Endothelial cell of umbilical vein (primary cell): ENCODE results near the gene CCDC177.

Experiments used
- CTCF ChIP-seq, 2 donors: IDR thresholded peaks; 1 replicate in 1 of 2; 2 replicates in 1 of 2; pipeline ENCODE4 v1.5.1; 2011; ENCODE audit warnings: low read length in 2 of 2, mild to moderate bottlenecking in 2 of 2, moderate library complexity in 2 of 2, control low read depth in 1 of 2, inconsistent platforms in 1 of 2, low read depth in 1 of 2; ENCODE audit not compliant: insufficient read depth in 1 of 2; ENCODE audit errors: extremely low read depth in 1 of 2
- EZH2 ChIP-seq: IDR thresholded peaks from 2 replicates; pipeline ENCODE4 v1.6.1; 2012; ENCODE audit warnings: borderline replicate concordance, low read depth, mild to moderate bottlenecking, moderate library complexity, low read length, inconsistent platforms; ENCODE audit not compliant: severe bottlenecking
- FOS ChIP-seq: IDR thresholded peaks from 2 replicates; pipeline ENCODE4 v1.6.1; 2011; ENCODE audit warnings: mild to moderate bottlenecking, low read length, moderate library complexity, borderline replicate concordance; ENCODE audit not compliant: insufficient read depth
- GATA2 ChIP-seq: IDR thresholded peaks from 2 replicates; pipeline ENCODE4 v1.7.0; 2011; ENCODE audit warnings: low read depth, mild to moderate bottlenecking, moderate library complexity, mixed read lengths, low read length; ENCODE audit not compliant: insufficient read length, insufficient read depth
- JUN ChIP-seq: IDR thresholded peaks from 2 replicates; pipeline ENCODE4 v1.6.1; 2011; ENCODE audit warnings: borderline replicate concordance, low read depth; ENCODE audit not compliant: insufficient read length, insufficient read depth
- MAX ChIP-seq: IDR thresholded peaks from 2 replicates; pipeline ENCODE4 v1.6.1; 2011; ENCODE audit not compliant: insufficient read depth, insufficient read length
- MYC ChIP-seq: IDR thresholded peaks from one replicate; pipeline ENCODE4 v1.6.1; 2011; ENCODE audit warnings: mild to moderate bottlenecking, low read depth, low read length
- POLR2A ChIP-seq: IDR thresholded peaks from 2 replicates; pipeline ENCODE4 v1.6.1; 2012; ENCODE audit warnings: low read depth, mild to moderate bottlenecking, control low read depth, low read length
- POLR2AphosphoS5 ChIP-seq: IDR thresholded peaks from 2 replicates; pipeline ENCODE4 v1.6.1; 2012; ENCODE audit warnings: low read depth, mild to moderate bottlenecking, control low read depth, low read length, moderate library complexity; ENCODE audit not compliant: insufficient read depth

GRCh38 chr14:69539631-69540410, 34.9 kb downstream of the CCDC177 start:
- TF ChIP-seq POLR2A (no peak), CTCF (IDR thresholded peaks at IDR 0.05; ENCODE audit: extremely low read depth in 1 of 2, insufficient read depth in 1 of 2, low read depth in 1 of 2, low read length in 2 of 2) (no peak), EZH2 (no peak), POLR2AphosphoS5 (no peak), JUN (no peak), MYC (no peak), FOS (no peak), MAX (no peak), GATA2 (no peak)
